Peyer's patch (tissue), 4 donors: ENCODE measurements around the gene KIF21B. TPM values are rescaled to one million over a fixed set of nuclear protein-coding genes. Genes with fewer than 3 reads are reported as not detected.

ENCODE experiments used
- DNase-seq, 3 donors: peaks; one replicate each; pipeline ENCODE4 v3.0.0-alpha.2; 2017 to 2019
- H3K27ac ChIP-seq, 4 donors: fragments of 200-600 bp; sonication (generic); one replicate each; pipeline ENCODE4 v1.5.1; 2016 to 2019
- H3K27me3 ChIP-seq, 2 donors: fragments of 200-600 bp; sonication (generic); one replicate each; pipeline ENCODE4 v1.5.1; 2019
- H3K36me3 ChIP-seq, 3 donors: fragments of 200-600 bp; sonication (generic); one replicate each; pipeline ENCODE4 v1.5.1; 2016 to 2019
- H3K4me1 ChIP-seq, 4 donors: fragments of 200-600 bp; sonication (generic); one replicate each; pipeline ENCODE4 v1.5.1; 2016 to 2019
- H3K4me3 ChIP-seq, 4 donors: fragments of 200-600 bp; sonication (generic); 1 replicate in 3 of 4; 2 replicates in 1 of 4; pipeline ENCODE4 v1.5.1; 2016 to 2019; ENCODE audit warnings: mild to moderate bottlenecking in 1 of 4
- H3K9me3 ChIP-seq, 4 donors: fragments of 200-600 bp; sonication (generic); one replicate each; pipeline ENCODE4 v1.5.1; 2016 to 2019; ENCODE audit warnings: mild to moderate bottlenecking in 1 of 4
- CTCF ChIP-seq, 6 experiments: fragments of 450-650 bp in 4 of 6; fragments of 200-600 bp in 2 of 6; sonication (generic) in 1 of 6; IDR thresholded peaks; one replicate each; pipeline ENCODE4 v1.5.1; 2017 to 2019; ENCODE audit warnings: antibody characterized with exemption in 6 of 6, mild to moderate bottlenecking in 3 of 6, moderate library complexity in 1 of 6
- POLR2A ChIP-seq, 2 donors: fragments of 450-650 bp; IDR thresholded peaks; one replicate each; pipeline ENCODE4 v1.5.1; 2017; ENCODE audit warnings: antibody characterized with exemption in 2 of 2, mild to moderate bottlenecking in 2 of 2, moderate library complexity in 2 of 2
- total RNA-seq, 4 donors: library from RNA; depleted of rRNA; stranded (reverse); fragments of >200 nt; gene quantifications; one replicate each; pipeline ENCODE4 v1.1.0, GENCODE V29; 2016

Gene KIF21B
- total RNA-seq: 10 to 100 TPM in 3 of 4 donors, 1 to 10 TPM in 1; 6.7 to 19.0 (median 13.3) TPM

- Histone ChIP-seq H3K9me3 (no peaks in the 10 kb centered on the region), H3K36me3 (no peaks in the 10 kb centered on the region), H3K27ac (peak within 1 kb of the TSS; percentile 63 to 89 (median 76)), H3K27me3 (no peaks in the 10 kb centered on the region), H3K4me1 (peaks cover 0 to 71% (median 41%) of the 10 kb centered on the region in 4 donors), H3K4me3 (peak within 1 kb of the TSS; percentile 62 to 84 (median 81))
- DNase-seq: peak; percentile 92 to 96 (median 93)
- no peak for TF ChIP-seq CTCF (IDR thresholded peaks at IDR 0.05)
- peak in 1 of 2 donors; percentile 50 for TF ChIP-seq POLR2A (IDR thresholded peaks at IDR 0.05)
Measured at GRCh38 chr1:201023517-201023902, at the start of gene KIF21B. TSS of gene KIF21B (minus strand) at chr1:201023714. CDS start at chr1:201023383, 331 bp downstream.

DNA sequence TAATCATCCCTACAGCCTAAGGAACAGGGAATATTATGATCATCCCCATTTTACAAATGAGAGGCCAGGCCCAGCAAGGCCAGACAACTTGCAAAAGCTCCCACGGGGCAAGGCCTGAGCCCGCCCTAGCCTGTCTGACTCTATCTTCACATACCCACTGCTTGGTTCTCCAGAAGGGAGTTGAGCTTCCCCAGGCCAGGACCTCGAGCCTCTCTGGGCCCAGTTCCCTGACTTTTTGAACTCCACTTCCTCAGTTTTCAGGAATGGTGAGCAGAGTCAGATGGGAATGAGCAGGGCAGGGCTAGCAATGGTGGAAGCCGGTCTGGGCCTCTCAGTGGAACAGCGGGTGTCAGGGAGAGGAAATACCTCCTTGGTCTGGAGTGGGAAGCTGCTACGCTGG is 49.4 kb upstream of the KIF21B start:
- no peak overlapping the region for H3K4me3 ChIP-seq
- no peak overlapping the region for H3K27ac ChIP-seq
- no peaks in the 10 kb centered on the region for H3K4me1 ChIP-seq
- no peaks in the 10 kb centered on the region for H3K27me3 ChIP-seq
- no peaks in the 10 kb centered on the region for H3K36me3 ChIP-seq
- H3K9me3 ChIP-seq: no peaks in the 10 kb centered on the region
- no peak for TF ChIP-seq CTCF (IDR thresholded peaks at IDR 0.05)
- TF ChIP-seq POLR2A (IDR thresholded peaks at IDR 0.05): no peak
- DNase-seq: no peak

GRCh38 chr1:201072149-201072548 is 48.6 kb upstream of the KIF21B start:
- Histone ChIP-seq H3K4me1 (no peaks in the 10 kb centered on the region), H3K27ac (no peak overlapping the region), H3K27me3 (no peaks in the 10 kb centered on the region), H3K9me3 (no peaks in the 10 kb centered on the region), H3K4me3 (no peak overlapping the region), H3K36me3 (no peaks in the 10 kb centered on the region)
- no peak for TF ChIP-seq CTCF (IDR thresholded peaks at IDR 0.05)
- no peak for TF ChIP-seq POLR2A (IDR thresholded peaks at IDR 0.05)
- DNase-seq: no peak

- H3K36me3 ChIP-seq: no peaks in the 10 kb centered on the region
- no peaks in the 10 kb centered on the region for H3K27me3 ChIP-seq
- no peak for TF ChIP-seq POLR2A (IDR thresholded peaks at IDR 0.05)
- no peak for TF ChIP-seq CTCF (IDR thresholded peaks at IDR 0.05)
- H3K4me1 ChIP-seq: no peaks in the 10 kb centered on the region
- no peak overlapping the region for H3K4me3 ChIP-seq
- H3K27ac ChIP-seq: no peak overlapping the region
- no peaks in the 10 kb centered on the region for H3K9me3 ChIP-seq
- DNase-seq: no peak
Measured at GRCh38 chr1:201069636-201070035, 46.1 kb upstream of the KIF21B start.

- H3K27me3 ChIP-seq: no peaks in the 10 kb centered on the region
- H3K9me3 ChIP-seq: no peaks in the 10 kb centered on the region
- DNase-seq: no peak
- TF ChIP-seq POLR2A (IDR thresholded peaks at IDR 0.05): no peak
- H3K36me3 ChIP-seq: no peaks in the 10 kb centered on the region
- H3K4me3 ChIP-seq: no peak overlapping the region
- H3K4me1 ChIP-seq: no peaks in the 10 kb centered on the region
- no peak overlapping the region for H3K27ac ChIP-seq
Measured at GRCh38 chr1:201068976-201069375, 45.5 kb upstream of the KIF21B start.

GRCh38 chr1:201066986-201067385 is 43.5 kb upstream of the KIF21B start:
- H3K27me3 ChIP-seq: no peaks in the 10 kb centered on the region
- TF ChIP-seq POLR2A (IDR thresholded peaks at IDR 0.05) (no peak), CTCF (IDR thresholded peaks at IDR 0.05) (no peak)

More at GRCh38 chr1:201066986-201067385, 43.5 kb upstream of the KIF21B start:
- no peaks in the 10 kb centered on the region for H3K9me3 ChIP-seq
- H3K4me1 ChIP-seq: no peaks in the 10 kb centered on the region
- DNase-seq: no peak
- H3K4me3 ChIP-seq: no peak overlapping the region
- no peak overlapping the region for H3K27ac ChIP-seq
- no peaks in the 10 kb centered on the region for H3K36me3 ChIP-seq
